ENCODE results near the gene CFAP100. TPM values are rescaled to one million over a fixed set of nuclear protein-coding genes. Genes with fewer than 3 reads are reported as not detected.

The CFAP100 gene
- 0.55 TPM for polyA plus RNA-seq (2013, experiment 1 of 2)
- polyA plus RNA-seq (2013, experiment 2 of 2), result 0.38 TPM

DNA sequence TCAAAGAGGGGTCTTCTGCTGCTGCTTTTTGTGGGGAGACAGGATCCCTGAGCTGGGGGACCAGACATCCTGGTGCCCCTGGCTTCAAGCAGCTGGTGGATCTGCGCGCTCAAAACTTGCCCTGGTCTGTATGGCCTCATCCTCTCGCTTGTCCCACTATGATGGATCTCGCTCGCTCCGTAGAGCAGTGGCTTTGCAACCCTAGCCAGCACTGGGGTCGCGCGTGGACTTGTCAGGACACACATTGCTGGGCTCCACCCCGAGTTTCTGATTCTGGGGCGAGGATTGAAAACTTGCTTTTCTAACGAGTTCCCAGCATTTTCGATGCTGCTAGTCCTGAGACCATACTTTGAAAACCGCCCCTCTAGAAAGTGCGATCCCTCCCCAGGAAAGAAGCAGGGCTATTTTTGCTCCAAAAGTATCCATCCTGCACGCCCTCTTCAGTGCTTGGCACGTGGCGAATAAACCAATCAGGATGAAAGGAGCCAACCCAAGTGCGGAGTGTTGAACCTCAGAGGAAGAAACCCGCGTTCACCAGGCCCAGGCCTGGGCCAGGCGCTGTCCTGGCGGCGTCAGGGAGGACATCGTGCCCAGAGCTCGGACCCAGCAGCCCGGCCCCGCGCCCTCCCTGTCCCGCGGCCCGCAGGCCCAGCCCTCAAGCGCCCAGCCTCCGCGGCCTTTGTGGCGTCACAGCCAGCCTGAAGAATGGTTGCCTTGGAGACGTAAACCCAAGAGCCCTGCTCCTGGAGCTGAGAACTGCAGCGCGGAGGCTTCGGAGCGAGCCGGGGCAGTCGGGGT lies at the start of gene CFAP100:
Gene CFAP100 (plus strand): TSS at position 731 of the 798 bp plus-strand sequence. CDS start 1,092 bp downstream, outside the sequence.
- Histone ChIP-seq H3K27me3 (ENCODE audit: insufficient read depth, low read length) (peaks cover 62% of the 10 kb centered on the region), H3K4me3 (ENCODE audit: low read length) (peak within 1 kb of the TSS; percentile 46), H3K27ac (ENCODE audit: low read depth, low read length) (no peak within 1 kb of the TSS), H3K9ac (ENCODE audit: low read depth, low read length) (peak within 1 kb of the TSS; percentile 33; the same call in 1 of the 2 replicates), H3K9me3 (ENCODE audit: insufficient read depth, low read depth, low read length) (no peaks in the 10 kb centered on the region), H3K36me3 (ENCODE audit: insufficient read depth, low read length) (no peaks in the 10 kb centered on the region), H3K4me1 (ENCODE audit: insufficient read depth, low read length) (no peaks in the 10 kb centered on the region; the same call in 1 of the 2 replicates)
- WGBS, result 35% methylated on average over 43 of the region's 43 CpGs

DNA sequence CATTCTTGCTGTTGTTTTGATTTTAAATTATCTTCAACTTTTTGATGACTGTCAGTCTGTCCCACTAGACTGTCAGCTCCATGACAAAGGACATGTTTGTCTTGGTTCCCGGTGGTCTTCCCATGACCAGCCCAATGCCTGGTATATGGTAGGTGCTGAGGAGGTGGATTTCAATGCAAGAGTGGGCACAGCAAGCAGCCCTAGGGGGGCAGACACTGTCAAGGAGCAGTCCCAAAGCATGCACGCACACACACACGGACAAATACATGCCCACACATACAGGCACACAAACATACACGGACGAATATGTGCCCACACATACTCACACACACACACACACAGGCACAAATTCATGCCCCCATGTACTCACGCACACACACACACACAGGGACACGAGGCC lies 49.5 kb upstream of the CFAP100 start:
- no peak overlapping the region for H3K27ac ChIP-seq (ENCODE audit: low read depth, low read length)
- 96% methylated on average over 7 of the region's 7 CpGs for WGBS
- peaks cover 5% of the 10 kb centered on the region; the same call in 1 of the 2 replicates for H3K4me1 ChIP-seq (ENCODE audit: insufficient read depth, low read length)
- H3K36me3 ChIP-seq (ENCODE audit: insufficient read depth, low read length), result no peaks in the 10 kb centered on the region
- no peak overlapping the region for H3K4me3 ChIP-seq (ENCODE audit: low read length)
- no peaks in the 10 kb centered on the region for H3K27me3 ChIP-seq (ENCODE audit: insufficient read depth, low read length)
- no peak overlapping the region for H3K9ac ChIP-seq (ENCODE audit: low read depth, low read length)
- H3K9me3 ChIP-seq (ENCODE audit: insufficient read depth, low read depth, low read length), result no peaks in the 10 kb centered on the region

DNA sequence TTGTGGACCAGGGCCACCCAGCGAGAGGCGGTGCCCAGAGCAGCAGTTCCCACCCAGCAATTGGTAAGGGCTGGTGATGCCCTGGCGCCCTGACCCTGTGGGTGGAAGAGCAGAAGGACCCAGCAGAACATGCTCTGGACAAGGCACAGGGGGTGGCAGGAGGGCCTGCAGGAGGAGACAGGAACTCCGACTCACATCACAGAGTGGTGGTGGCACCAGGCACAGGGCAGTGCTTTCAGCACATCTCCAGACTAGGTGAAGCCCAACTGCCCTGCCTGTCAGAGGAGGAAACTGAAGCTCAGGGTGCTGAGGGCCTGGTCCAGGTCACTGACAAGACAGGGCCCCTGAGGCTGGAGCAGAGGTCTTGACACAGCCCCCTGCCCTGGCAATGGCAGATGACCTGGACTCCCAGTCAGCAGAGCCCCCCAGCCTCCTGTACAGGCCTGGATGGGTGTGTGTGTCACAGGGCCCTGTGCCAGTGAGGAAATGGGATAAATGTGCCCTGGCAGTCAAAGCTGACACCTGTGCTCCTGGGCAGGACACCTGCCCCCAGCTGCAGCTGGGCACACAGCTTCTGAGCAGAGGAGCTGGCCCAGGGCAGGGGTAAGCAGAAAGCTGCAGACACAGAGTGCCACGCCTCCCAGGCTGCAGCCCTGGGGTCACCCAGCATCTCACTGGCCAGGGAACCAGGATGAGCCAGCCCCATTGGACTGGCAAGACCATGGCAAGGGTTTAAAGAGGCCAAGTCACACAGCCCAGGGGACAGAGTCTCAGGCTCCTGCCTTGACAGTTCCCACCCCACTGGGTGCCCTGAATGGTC lies 48.9 kb upstream of the CFAP100 start:
- Histone ChIP-seq H3K9ac (ENCODE audit: low read depth, low read length) (no peak overlapping the region), H3K4me3 (ENCODE audit: low read length) (no peak overlapping the region), H3K9me3 (ENCODE audit: insufficient read depth, low read depth, low read length) (no peaks in the 10 kb centered on the region), H3K36me3 (ENCODE audit: insufficient read depth, low read length) (no peaks in the 10 kb centered on the region), H3K4me1 (ENCODE audit: insufficient read depth, low read length) (peaks cover 5% of the 10 kb centered on the region; the same call in 1 of the 2 replicates), H3K27me3 (ENCODE audit: insufficient read depth, low read length) (no peaks in the 10 kb centered on the region), H3K27ac (ENCODE audit: low read depth, low read length) (no peak overlapping the region)
- WGBS, result 94% methylated on average over 5 of the region's 5 CpGs

DNA sequence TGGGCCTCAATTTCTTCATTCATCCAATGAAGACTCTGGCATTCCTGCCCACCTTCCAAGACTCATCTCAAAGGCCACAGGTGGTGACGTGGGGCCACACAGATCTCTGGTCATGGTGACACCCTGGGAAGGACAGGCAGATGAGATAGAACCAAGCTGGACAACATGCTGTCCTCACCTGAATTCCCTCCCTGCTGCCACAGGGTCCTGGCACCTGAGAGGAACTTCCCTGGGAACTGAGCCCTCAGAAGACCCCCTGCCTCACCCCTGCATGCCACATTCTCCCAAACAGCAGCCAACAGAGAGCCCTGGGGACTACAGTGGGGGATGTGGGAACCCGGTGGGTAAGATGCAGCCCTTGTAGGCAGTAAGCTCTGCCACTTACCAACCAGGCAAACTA lies 48.2 kb upstream of the CFAP100 start:
- no peaks in the 10 kb centered on the region for H3K27me3 ChIP-seq (ENCODE audit: insufficient read depth, low read length)
- no peak overlapping the region for H3K27ac ChIP-seq (ENCODE audit: low read depth, low read length)
- H3K9ac ChIP-seq (ENCODE audit: low read depth, low read length), result no peak overlapping the region
- peaks cover 5% of the 10 kb centered on the region; the same call in 1 of the 2 replicates for H3K4me1 ChIP-seq (ENCODE audit: insufficient read depth, low read length)
- no peaks in the 10 kb centered on the region for H3K36me3 ChIP-seq (ENCODE audit: insufficient read depth, low read length)
- 82% methylated on average over 2 of the region's 2 CpGs for WGBS
- no peak overlapping the region for H3K4me3 ChIP-seq (ENCODE audit: low read length)
- H3K9me3 ChIP-seq (ENCODE audit: insufficient read depth, low read depth, low read length), result no peaks in the 10 kb centered on the region

DNA sequence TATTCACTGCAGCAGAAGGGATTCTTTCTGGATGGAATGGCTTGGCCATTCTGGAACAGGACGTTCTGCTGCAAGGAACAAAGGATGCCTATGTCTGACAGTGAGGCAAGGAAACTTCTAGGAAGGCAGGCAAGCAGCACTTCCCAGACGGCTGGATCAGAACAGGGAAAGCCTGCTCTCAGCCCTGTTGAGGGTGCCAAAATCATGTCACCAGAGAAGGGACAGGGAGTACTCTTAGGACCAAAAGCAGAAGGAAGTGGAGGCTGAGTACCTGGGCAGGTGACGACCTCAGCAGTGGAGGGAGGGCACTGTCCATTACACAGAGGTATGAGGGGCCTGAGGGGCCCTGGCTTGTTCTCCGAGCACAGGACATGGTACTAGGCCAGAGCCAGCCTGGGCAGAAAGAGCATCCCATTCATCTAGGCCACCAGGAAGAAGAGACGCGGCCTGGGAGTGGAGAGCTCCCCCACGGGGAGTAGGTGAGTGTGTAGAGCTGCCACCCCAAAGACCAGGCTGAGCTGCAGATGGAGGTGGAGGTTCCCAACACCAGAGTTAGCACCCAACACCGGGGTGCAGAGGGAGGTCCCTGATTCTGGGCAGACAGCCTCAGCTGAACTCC lies 47.1 kb upstream of the CFAP100 start:
- Histone ChIP-seq H3K27me3 (ENCODE audit: insufficient read depth, low read length) (no peaks in the 10 kb centered on the region), H3K9me3 (ENCODE audit: insufficient read depth, low read depth, low read length) (no peaks in the 10 kb centered on the region), H3K36me3 (ENCODE audit: insufficient read depth, low read length) (no peaks in the 10 kb centered on the region), H3K4me1 (ENCODE audit: insufficient read depth, low read length) (peaks cover 3% of the 10 kb centered on the region; the same call in 1 of the 2 replicates), H3K9ac (ENCODE audit: low read depth, low read length) (no peak overlapping the region), H3K27ac (ENCODE audit: low read depth, low read length) (no peak overlapping the region), H3K4me3 (ENCODE audit: low read length) (no peak overlapping the region)
- 89% methylated on average over 8 of the region's 8 CpGs for WGBS

DNA sequence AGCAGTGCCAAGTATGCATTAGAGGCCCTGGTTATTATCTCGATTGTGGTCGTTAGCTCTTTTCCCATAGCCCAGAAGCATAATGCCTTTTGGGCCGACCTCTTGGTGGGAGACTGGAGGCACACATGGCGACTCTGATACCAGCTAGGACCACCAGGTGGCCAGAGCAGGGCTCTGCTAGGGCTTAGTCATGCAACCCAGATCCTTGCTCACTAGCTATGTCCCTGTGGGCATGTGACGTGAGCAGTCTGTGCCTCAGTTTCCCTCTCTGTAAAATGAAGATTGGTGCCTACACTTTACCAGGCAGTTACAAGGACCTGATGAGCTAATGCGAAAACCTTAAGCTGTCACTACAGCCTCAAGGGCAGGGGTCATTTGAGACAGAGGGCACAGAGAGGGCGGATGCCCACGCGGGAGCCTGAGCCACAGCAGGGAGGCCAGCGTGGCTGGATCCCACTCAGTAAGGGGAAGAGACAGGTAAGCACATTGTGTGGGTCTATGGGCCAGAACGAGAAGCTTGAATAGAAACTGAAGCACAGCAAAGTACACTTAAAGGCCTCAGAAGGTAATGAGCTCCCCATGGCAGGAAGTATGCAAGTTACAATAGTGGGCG lies 46.3 kb upstream of the CFAP100 start:
- WGBS, result 91% methylated on average over 12 of the region's 12 CpGs
- H3K9me3 ChIP-seq (ENCODE audit: insufficient read depth, low read depth, low read length), result no peaks in the 10 kb centered on the region

DNA sequence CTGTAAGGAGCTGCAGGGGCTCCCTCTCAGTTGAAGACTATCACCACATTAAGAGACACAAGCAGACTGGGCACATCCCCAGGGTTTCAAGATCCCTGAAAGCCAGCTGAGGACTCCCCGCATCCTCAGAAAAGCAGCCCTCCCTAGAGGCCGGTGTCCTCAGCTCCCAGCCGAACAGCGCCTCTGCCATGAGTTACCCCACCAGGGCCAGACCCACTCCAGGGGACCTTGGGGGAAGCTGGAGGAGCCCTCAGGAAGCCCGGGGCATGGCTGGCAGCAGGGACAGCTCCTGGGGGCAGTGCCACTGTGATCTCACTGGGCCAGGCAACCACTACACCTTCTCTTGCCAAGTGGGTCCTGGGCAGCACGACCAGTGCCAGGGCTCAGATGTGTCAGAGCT lies 45.6 kb upstream of the CFAP100 start:
- H3K9ac ChIP-seq (ENCODE audit: low read depth, low read length), result no peak overlapping the region
- H3K4me1 ChIP-seq (ENCODE audit: insufficient read depth, low read length), result no peaks in the 10 kb centered on the region
- no peaks in the 10 kb centered on the region for H3K27me3 ChIP-seq (ENCODE audit: insufficient read depth, low read length)
- H3K36me3 ChIP-seq (ENCODE audit: insufficient read depth, low read length), result no peaks in the 10 kb centered on the region
- no peaks in the 10 kb centered on the region for H3K9me3 ChIP-seq (ENCODE audit: insufficient read depth, low read depth, low read length)
- H3K27ac ChIP-seq (ENCODE audit: low read depth, low read length), result no peak overlapping the region
- 94% methylated on average over 6 of the region's 6 CpGs for WGBS
- H3K4me3 ChIP-seq (ENCODE audit: low read length), result no peak overlapping the region

More for the DNA sequence above, 46.3 kb upstream of the CFAP100 start:
- Histone ChIP-seq H3K27ac (ENCODE audit: low read depth, low read length) (no peak overlapping the region), H3K9ac (ENCODE audit: low read depth, low read length) (no peak overlapping the region), H3K4me3 (ENCODE audit: low read length) (no peak overlapping the region), H3K27me3 (ENCODE audit: insufficient read depth, low read length) (no peaks in the 10 kb centered on the region), H3K4me1 (ENCODE audit: insufficient read depth, low read length) (no peaks in the 10 kb centered on the region), H3K36me3 (ENCODE audit: insufficient read depth, low read length) (no peaks in the 10 kb centered on the region)

DNA sequence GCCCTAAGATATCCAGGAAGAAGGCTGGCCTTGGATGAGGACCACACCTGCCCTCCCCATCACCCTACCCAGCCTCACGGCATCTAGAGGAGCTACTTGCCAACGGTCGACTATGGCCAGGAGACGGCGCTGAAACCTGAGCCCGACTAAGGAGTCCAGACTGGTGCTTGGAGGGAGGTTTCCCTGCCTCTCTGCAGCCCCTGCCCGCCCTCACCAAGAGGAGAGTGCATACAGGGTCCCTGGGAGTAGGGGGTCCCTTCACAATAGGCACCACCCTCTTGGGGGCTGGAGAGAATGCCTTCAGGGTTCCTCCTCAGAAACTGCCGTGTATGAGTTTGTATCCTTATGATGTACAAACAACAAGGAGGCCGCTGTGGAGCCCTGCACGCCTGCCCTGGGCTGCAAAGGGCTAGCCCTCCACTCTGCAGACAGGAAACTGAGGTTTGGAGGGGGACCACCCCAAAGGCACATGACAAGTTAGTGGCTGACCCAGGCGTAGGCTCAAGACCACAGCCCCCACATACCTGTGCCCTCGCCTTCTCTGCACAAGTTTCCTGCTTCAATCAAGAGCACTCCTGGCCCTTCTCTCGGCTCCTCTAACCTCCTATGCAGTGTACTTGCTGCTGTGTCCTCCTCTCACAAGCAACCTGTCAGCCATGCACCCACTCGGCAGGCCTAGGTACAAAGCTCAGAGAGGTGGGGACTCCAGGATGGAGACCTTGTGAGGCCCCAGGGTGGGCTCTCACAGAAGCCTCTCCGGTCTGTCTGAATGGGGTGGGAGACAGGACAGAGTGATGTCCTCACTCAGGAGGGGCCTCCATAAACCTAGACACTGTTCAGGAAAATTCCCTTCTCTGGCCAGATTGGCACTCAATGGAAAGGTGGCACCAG lies 44.9 kb upstream of the CFAP100 start:
- H3K4me1 ChIP-seq (ENCODE audit: insufficient read depth, low read length), result no peaks in the 10 kb centered on the region
- WGBS, result 91% methylated on average over 15 of the region's 15 CpGs
- H3K27me3 ChIP-seq (ENCODE audit: insufficient read depth, low read length), result no peaks in the 10 kb centered on the region
- no peaks in the 10 kb centered on the region for H3K36me3 ChIP-seq (ENCODE audit: insufficient read depth, low read length)
- no peak overlapping the region for H3K4me3 ChIP-seq (ENCODE audit: low read length)
- H3K9ac ChIP-seq (ENCODE audit: low read depth, low read length), result no peak overlapping the region
- no peaks in the 10 kb centered on the region for H3K9me3 ChIP-seq (ENCODE audit: insufficient read depth, low read depth, low read length)
- H3K27ac ChIP-seq (ENCODE audit: low read depth, low read length), result no peak overlapping the region

DNA sequence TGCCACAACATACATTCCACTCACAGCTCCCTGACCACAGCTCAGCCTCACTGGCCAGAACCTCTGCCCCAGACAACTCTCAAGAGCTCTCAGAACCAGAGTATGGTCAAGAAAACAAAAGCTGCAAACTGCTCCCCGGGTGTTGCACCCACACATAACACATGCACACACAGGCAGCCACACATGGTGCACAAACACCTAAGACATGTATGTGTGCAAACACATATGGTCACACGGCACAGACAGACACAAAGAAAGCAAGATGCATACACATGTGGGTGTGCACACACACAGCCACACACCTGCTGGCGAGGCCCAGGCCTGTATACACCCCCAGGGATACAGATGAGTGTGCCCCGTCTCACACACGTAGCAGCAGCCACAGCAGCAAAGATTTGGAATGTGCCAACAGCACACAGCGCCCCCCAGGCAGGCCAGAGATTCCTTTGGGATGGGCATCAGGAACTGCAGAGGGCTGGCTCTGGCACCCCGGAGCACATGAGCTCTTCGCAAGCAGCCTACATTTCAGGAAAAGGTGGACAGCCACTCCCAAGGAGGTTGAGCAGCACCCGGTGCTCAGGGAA lies 44.1 kb upstream of the CFAP100 start:
- H3K9me3 ChIP-seq (ENCODE audit: insufficient read depth, low read depth, low read length), result no peaks in the 10 kb centered on the region
- no peak overlapping the region for H3K9ac ChIP-seq (ENCODE audit: low read depth, low read length)
- 92% methylated on average over 9 of the region's 9 CpGs for WGBS
- no peaks in the 10 kb centered on the region for H3K36me3 ChIP-seq (ENCODE audit: insufficient read depth, low read length)
- H3K27me3 ChIP-seq (ENCODE audit: insufficient read depth, low read length), result no peaks in the 10 kb centered on the region
- no peak overlapping the region for H3K4me3 ChIP-seq (ENCODE audit: low read length)
- peaks cover 4% of the 10 kb centered on the region for H3K4me1 ChIP-seq (ENCODE audit: insufficient read depth, low read length)
- H3K27ac ChIP-seq (ENCODE audit: low read depth, low read length), result no peak overlapping the region

Data from HUES64 (cell line).